Endothelial cell of umbilical vein (primary cell): ENCODE measurements around the gene SDHB. TPM values are rescaled to one million over a fixed set of nuclear protein-coding genes. Genes with fewer than 3 reads are reported as not detected.

Experiments used
- BruUV-seq: library from RNA; stranded (reverse); fragments of 400-500 nt; replicated peaks from 2 replicates; lab custom pipeline; 2021; lab: Mats Ljungman, UMichigan
- CTCF ChIA-PET: fragments of 300-600, 350-600 bp; sonication (Branson Sonifier 250); formaldehyde crosslinking; loops from one replicate; lab custom pipeline; 2021; ENCODE audit warnings: antibody characterized with exemption, inconsistent platforms; lab: Charles Lee
- POLR2A ChIA-PET: fragments of 300-600, 350-600 bp; sonication (Branson Sonifier 250); formaldehyde crosslinking; loops from one replicate; lab custom pipeline; 2021; ENCODE audit warnings: antibody characterized with exemption, inconsistent platforms; lab: Charles Lee
- DNase-seq: peaks from one replicate; pipeline ENCODE4 v3.0.0-alpha.2; 2011; ENCODE audit warnings: low read depth, low spot score
- FAIRE-seq: peaks from 2 replicates; lab custom pipeline; 2011; peaks lifted over from hg19 to GRCh38; lab: Jason Lieb, UNC
- H2AFZ ChIP-seq: 2 replicates; pipeline ENCODE4 v1.6.0; 2012; ENCODE audit warnings: low read depth, low read length, control low read depth, inconsistent platforms
- H3K27ac ChIP-seq: 2 replicates; pipeline ENCODE4 v1.5.1; 2011; ENCODE audit warnings: low read depth, mild to moderate bottlenecking, control low read depth, low read length, moderate library complexity; ENCODE audit not compliant: insufficient read depth
- H3K27me3 ChIP-seq, 2 experiments: 2 replicates each; pipeline versions ENCODE4 v1.6.0 to v1.6.1; 2011; ENCODE audit warnings: low read length in 2 of 2, mixed read lengths in 1 of 2; ENCODE audit not compliant: control insufficient read depth in 2 of 2, insufficient read depth in 2 of 2
- H3K36me3 ChIP-seq, 2 experiments: 2 replicates in 1 of 2; 3 replicates in 1 of 2; pipeline ENCODE4 v1.5.1; 2011; ENCODE audit warnings: low read length in 2 of 2, mild to moderate bottlenecking in 1 of 2, moderate library complexity in 1 of 2; ENCODE audit not compliant: control insufficient read depth in 2 of 2, insufficient read depth in 2 of 2; ENCODE audit errors: extremely low read depth in 1 of 2
- H3K4me1 ChIP-seq: 3 replicates; pipeline ENCODE4 v1.5.1; 2011; ENCODE audit warnings: mild to moderate bottlenecking, low read length; ENCODE audit not compliant: control insufficient read depth, insufficient read depth; ENCODE audit errors: extremely low read depth
- H3K4me2 ChIP-seq: 2 replicates; pipeline ENCODE4 v1.6.1; 2011; ENCODE audit warnings: low read length, control low read depth, mixed read lengths; ENCODE audit not compliant: insufficient read depth
- H3K4me3 ChIP-seq, 3 experiments: fragments of 200-600 bp in 1 of 3; sonication (generic), shearing (Covaris generic) in 1 of 3; replicated peaks in 1 of 3; 2 replicates each; pipeline ENCODE4 v1.5.1; 2011 to 2016; ENCODE audit warnings: control low read depth in 3 of 3, low read length in 3 of 3, mild to moderate bottlenecking in 2 of 3, inconsistent platforms in 1 of 3, low read depth in 1 of 3, moderate library complexity in 1 of 3; ENCODE audit not compliant: insufficient read depth in 1 of 3
- H3K79me2 ChIP-seq: 2 replicates; pipeline ENCODE4 v1.6.0; 2012; ENCODE audit warnings: low read length, inconsistent platforms; ENCODE audit not compliant: control insufficient read depth, insufficient read depth
- H3K9ac ChIP-seq: replicated peaks from 2 replicates; pipeline ENCODE3; 2011; ENCODE audit warnings: low read length, control low read depth; ENCODE audit not compliant: insufficient read depth; ENCODE audit errors: extremely low read depth
- H3K9me1 ChIP-seq: replicated peaks from 3 replicates; pipeline ENCODE4 v1.6.0; 2011; ENCODE audit warnings: mild to moderate bottlenecking, low read length; ENCODE audit not compliant: control insufficient read depth, insufficient read depth; ENCODE audit errors: extremely low read depth
- H3K9me3 ChIP-seq: replicated peaks from 2 replicates; pipeline ENCODE4 v1.5.1; 2012; ENCODE audit warnings: low read length, inconsistent platforms; ENCODE audit not compliant: control insufficient read depth, insufficient read depth
- H4K20me1 ChIP-seq: replicated peaks from 2 replicates; pipeline ENCODE3; 2011; ENCODE audit warnings: mild to moderate bottlenecking, low read length; ENCODE audit not compliant: control insufficient read depth, insufficient read depth; ENCODE audit errors: extremely low read depth
- CTCF ChIP-seq, 2 donors: IDR thresholded peaks; 1 replicate in 1 of 2; 2 replicates in 1 of 2; pipeline ENCODE4 v1.5.1; 2011; ENCODE audit warnings: low read length in 2 of 2, mild to moderate bottlenecking in 2 of 2, moderate library complexity in 2 of 2, control low read depth in 1 of 2, inconsistent platforms in 1 of 2, low read depth in 1 of 2; ENCODE audit not compliant: insufficient read depth in 1 of 2; ENCODE audit errors: extremely low read depth in 1 of 2
- EZH2 ChIP-seq: IDR thresholded peaks from 2 replicates; pipeline ENCODE4 v1.6.1; 2012; ENCODE audit warnings: borderline replicate concordance, low read depth, mild to moderate bottlenecking, moderate library complexity, low read length, inconsistent platforms; ENCODE audit not compliant: severe bottlenecking
- FOS ChIP-seq: IDR thresholded peaks from 2 replicates; pipeline ENCODE4 v1.6.1; 2011; ENCODE audit warnings: mild to moderate bottlenecking, low read length, moderate library complexity, borderline replicate concordance; ENCODE audit not compliant: insufficient read depth
- GATA2 ChIP-seq: IDR thresholded peaks from 2 replicates; pipeline ENCODE4 v1.7.0; 2011; ENCODE audit warnings: low read depth, mild to moderate bottlenecking, moderate library complexity, mixed read lengths, low read length; ENCODE audit not compliant: insufficient read length, insufficient read depth
- POLR2AphosphoS5 ChIP-seq: IDR thresholded peaks from 2 replicates; pipeline ENCODE4 v1.6.1; 2012; ENCODE audit warnings: low read depth, mild to moderate bottlenecking, control low read depth, low read length, moderate library complexity; ENCODE audit not compliant: insufficient read depth
- dilution Hi-C: fragments of 300-500 bp; cut with MboI; formaldehyde crosslinking; loops from one replicate; pipeline ENCODE4 v1.15.0; 2019; ENCODE audit warnings: low sequenced_read_pairs; ENCODE audit not compliant: extremely low pct_ligation_motif_present
- intact Hi-C: fragments of 100-400 bp; cut with micrococcal nuclease; formaldehyde crosslinking; loops from one replicate; pipeline ENCODE4 v1.10.0; 2022
- polyA plus RNA-seq, 4 experiments: library from polyadenylated mRNA; depleted of rRNA in 3 of 4; stranded (reverse) in 3 of 4; unstranded in 1 of 4; fragments of >200 nt; gene quantifications; 2 replicates each; pipeline versions ENCODE4 v1.2.1 to v1.2.3, GENCODE V29; 2011 to 2012; ENCODE audit warnings: missing spikeins in 1 of 4
- total RNA-seq: library from RNA; stranded (reverse); gene quantifications from 2 replicates; pipeline ENCODE4 v1.2.3, GENCODE V29; 2021
- TF ChIP-seq, protein P1 (sequence below): IDR thresholded peaks from 2 replicates; pipeline ENCODE4 v1.6.1; 2011; ENCODE audit not compliant: insufficient read depth, insufficient read length

SDHB gene
- total and polyA plus RNA-seq, 2 donors (not counting 3 experiments of a cell fraction or from before 2014, with no cell fraction given) = 96.2 to 98.1 TPM

- ChIA-PET CTCF (no interaction called here), POLR2A (no interaction called here)
- TF ChIP-seq, protein P1, sequence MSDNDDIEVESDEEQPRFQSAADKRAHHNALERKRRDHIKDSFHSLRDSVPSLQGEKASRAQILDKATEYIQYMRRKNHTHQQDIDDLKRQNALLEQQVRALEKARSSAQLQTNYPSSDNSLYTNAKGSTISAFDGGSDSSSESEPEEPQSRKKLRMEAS = no peak
- no peak for TF ChIP-seq CTCF (IDR thresholded peaks at IDR 0.05; ENCODE audit: extremely low read depth in 1 of 2, insufficient read depth in 1 of 2, low read depth in 1 of 2, low read length in 2 of 2)
- no peak for TF ChIP-seq POLR2AphosphoS5
- no peak for TF ChIP-seq FOS
- no peak for TF ChIP-seq EZH2
- TF ChIP-seq GATA2 = no peak
- DNase-seq = no peak
- dilution Hi-C loops = no loop called here
- intact Hi-C loops = no loop called here
- no peaks in the 10 kb centered on the region for H3K4me1 ChIP-seq
- H3K27me3 ChIP-seq = no peaks in the 10 kb centered on the region
- no peaks in the 10 kb centered on the region for H3K79me2 ChIP-seq
- no peak overlapping the region for H3K4me3 ChIP-seq
- no peaks in the 10 kb centered on the region for H4K20me1 ChIP-seq
- no peaks in the 10 kb centered on the region for H3K9me1 ChIP-seq
- no peaks in the 10 kb centered on the region for H3K9me3 ChIP-seq
- H3K9ac ChIP-seq = no peak overlapping the region
- no peaks in the 10 kb centered on the region for H3K36me3 ChIP-seq
- H2AFZ ChIP-seq = no peak overlapping the region
- no peak overlapping the region for H3K4me2 ChIP-seq
- no peak overlapping the region for H3K27ac ChIP-seq
- BruUV-seq = no TSS peak
- FAIRE-seq = no peak
These were observed 25.4 kb upstream of the SDHB start for GRCh38 chr1:17078991-17079868.
